Putamen (tissue), 1 donor: ENCODE measurements around the gene FAM162B.
"Not testable (repeated sequence)": the region's sequence is repeated elsewhere in the genome, so short reads cannot be mapped to it uniquely, and the experiment has no call there.

ENCODE experiments used
- DNase-seq: peaks from one replicate; pipeline ENCODE4 v3.0.0-alpha.2; 2016; ENCODE audit warnings: low spot score

The FAM162B gene

GRCh38 chr6:116764961-116765841, at the start of gene FAM162B:
Gene FAM162B (minus strand): TSS chr6:116765719. CDS start chr6:116765576, 143 bp downstream.
- no peak for DNase-seq

- no peak for DNase-seq
These were observed 46.6 kb upstream of the FAM162B start for GRCh38 chr6:116812051-116812650.

DNA sequence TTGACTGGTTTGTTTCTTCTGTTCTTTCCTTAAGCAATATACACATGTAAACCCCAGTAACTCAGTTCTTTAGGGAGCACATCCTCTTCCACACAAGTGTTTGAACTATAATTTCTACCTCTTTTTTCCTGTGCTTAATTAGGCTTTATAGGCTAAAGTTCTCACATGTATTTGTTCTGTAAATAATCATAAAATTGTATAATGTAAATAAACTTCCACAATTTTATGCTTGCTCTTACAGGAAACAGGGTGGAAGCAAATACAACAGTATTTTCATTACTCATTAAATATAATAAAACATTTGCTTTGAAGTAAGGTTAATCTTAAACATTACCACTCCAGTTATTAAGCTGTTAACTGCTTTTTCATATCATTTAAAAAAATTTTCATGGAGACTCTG, 36.5 kb upstream of the FAM162B start:
- no peak for DNase-seq

DNA sequence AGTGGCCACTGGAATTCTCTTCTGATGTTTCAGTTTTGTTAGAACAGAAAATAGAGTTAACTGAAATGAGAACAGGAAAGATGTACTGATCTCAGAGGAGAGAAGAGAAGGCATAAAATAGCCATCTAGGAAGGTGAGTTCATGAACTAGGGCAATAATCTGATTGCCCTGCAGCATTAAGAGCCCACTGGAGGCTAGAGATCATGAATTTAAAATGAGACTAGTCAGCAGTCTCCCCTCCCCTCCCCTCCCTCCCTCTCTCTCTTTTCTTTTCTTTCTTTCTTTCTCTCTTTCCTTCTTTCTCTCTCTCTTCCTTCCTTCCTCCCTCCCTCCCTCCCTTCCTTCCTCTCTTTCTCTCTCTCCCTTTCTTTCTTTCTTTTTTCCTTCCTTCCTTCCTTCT, 34.4 kb upstream of the FAM162B start:
- DNase-seq: no peak

- no peak for DNase-seq
These were observed 32.1 kb upstream of the FAM162B start for GRCh38 chr6:116797585-116797984.

- no peak for DNase-seq
These were observed 27.7 kb upstream of the FAM162B start for GRCh38 chr6:116793224-116793623.

DNA sequence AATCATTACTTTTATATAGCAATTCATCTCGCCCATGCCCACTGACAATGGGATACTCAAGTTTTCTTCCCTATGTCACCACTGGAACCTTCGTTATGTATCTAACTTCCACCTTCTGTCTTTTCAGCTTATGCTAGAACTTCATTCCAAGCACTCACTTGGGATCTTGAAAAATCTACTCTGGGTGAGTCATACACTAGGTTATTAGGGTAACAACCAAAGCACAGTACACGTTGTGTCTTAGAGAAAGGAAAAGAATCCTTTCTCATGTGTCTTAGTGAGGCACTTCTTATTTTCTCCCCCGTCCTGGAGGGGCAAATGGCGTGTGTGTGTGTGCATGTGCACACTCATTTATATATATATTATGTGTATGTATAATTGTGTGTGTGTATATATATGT, 18.3 kb upstream of the FAM162B start:
- DNase-seq: no peak

DNA sequence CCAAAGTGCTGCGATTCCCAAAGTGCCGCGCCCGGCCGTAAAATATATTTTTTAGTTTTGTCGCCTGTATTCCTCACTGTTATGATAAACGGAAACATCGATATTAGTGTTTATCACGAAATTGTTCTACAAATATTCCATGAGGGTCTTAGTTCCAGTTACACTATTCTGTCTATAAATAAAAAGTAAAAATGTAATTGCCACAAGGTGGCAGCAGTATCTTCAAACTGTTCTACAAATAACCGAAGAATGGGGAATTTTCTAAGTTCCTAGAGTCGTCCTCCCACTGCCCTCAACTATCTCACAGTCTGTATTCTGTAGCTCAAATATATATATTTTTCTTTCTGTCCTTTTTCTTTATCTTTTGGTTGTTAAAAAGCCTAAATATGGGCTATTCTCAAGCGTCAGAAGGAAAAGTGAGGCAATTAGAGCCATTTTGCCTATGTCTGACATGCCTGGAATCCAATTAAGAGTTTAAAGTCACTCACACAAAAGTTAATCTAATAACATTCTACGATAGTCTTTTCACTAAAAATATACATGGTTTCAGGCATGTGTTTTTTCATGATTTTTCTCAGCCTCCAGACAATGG, 14.2 kb upstream of the FAM162B start:
- no peak for DNase-seq

GRCh38 chr6:116773886-116774285, 8.4 kb upstream of the FAM162B start:
- no peak for DNase-seq

GRCh38 chr6:116772450-116772849, 6.9 kb upstream of the FAM162B start:
- DNase-seq: no peak

GRCh38 chr6:116767715-116768114, 2.2 kb upstream of the FAM162B start:
- DNase-seq: no peak

GRCh38 chr6:116766506-116767176, 1.1 kb upstream of the FAM162B start:
- no peak for DNase-seq

DNA sequence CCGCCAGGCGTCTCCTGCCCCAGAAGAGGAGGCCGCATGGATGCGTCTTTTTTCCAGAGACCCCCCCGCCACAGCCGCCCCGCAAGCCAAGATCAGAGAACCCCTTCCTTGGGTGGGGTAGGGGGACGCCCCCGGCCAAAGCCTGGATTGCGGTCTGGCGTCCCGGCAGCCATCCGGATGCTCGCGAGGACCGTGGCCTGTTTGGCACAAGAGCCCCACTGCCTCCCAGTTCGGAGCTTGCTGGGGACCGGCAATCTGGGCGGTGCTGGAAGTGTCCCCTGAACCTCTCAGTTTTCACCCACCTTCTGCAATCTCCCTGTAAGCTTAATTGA, 924 bp downstream of the FAM162B start:
- no peak for DNase-seq

GRCh38 chr6:116763906-116764628, 1.5 kb downstream of the FAM162B start:
- DNase-seq: no peak

GRCh38 chr6:116763048-116763447, 2.5 kb downstream of the FAM162B start:
- DNase-seq: no peak

GRCh38 chr6:116762235-116762634, 3.3 kb downstream of the FAM162B start:
- no peak for DNase-seq

- no peak for DNase-seq
These were observed 3.7 kb downstream of the FAM162B start for GRCh38 chr6:116761779-116762178.

DNA sequence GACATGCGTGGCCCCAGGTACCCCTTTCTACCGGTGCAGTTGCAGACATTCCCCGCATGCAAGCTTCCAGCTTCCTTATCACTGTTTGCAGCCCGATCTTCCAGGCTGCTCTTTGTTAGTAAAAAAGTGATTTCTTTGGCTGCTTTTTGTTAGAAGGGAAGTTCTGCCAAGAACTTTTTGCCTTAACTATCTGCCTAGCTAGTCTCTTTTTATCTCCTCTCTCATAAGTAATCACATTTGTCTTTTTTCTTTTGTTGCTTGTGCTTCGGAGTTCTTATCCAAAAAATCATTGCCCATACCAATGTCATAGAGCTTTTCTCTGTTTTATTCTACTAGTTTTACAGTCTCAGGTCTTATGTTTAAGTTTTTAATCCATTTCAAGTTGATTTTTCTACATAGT, 20.3 kb downstream of the FAM162B start:
- no peak for DNase-seq

GRCh38 chr6:116741571-116741970, 23.9 kb downstream of the FAM162B start:
- DNase-seq: no peak

- DNase-seq: not testable (repeated sequence)
These were observed 25.0 kb downstream of the FAM162B start for GRCh38 chr6:116740486-116740885.

- no peak for DNase-seq
These were observed 28.5 kb downstream of the FAM162B start for GRCh38 chr6:116737004-116737403.

DNA sequence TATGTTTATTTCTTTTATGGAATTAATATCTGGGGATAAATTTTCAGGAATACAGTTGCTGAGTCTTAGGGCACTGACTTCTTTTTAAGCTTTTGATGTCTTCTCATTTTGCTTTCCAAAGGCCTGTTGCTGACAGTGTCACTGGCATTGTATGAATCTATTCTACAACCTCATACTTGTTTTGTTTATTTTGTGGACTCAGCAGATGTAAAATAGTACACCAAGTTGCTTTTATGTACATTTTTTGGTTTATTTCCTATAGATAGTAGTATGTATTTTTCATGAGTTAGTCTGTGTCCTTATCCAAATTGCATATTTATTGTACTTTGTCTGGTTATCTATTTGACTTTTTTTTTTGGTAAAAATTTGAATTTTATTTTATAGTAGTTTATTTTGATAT, 35.0 kb downstream of the FAM162B start:
- no peak for DNase-seq
